Activated naive CD8-positive, alpha-beta T cell treated with anti-CD3 and anti-CD28 coated beads, Interleukin-2, amount 10 ng/mL, durations not matched to agents 7 days and 5 days (primary cell): ENCODE results near the gene LRRK1. TPM values are rescaled to one million over a fixed set of nuclear protein-coding genes. Genes with fewer than 3 reads are reported as not detected.

Experiments used
- ATAC-seq: fragments of 150-1000 bp; cut with Tn5 transposase; one replicate; pipeline ENCODE4 v1.10.0; 2021; ENCODE audit warnings: low read depth, moderate library complexity
- POLR2A ChIA-PET: fragments of 350-600 bp; sonication (Branson Sonifier 250); formaldehyde crosslinking; loops from one replicate; lab custom pipeline; 2021; ENCODE audit warnings: antibody characterized with exemption; lab: Charles Lee
- DNase-seq: peaks from one replicate; pipeline ENCODE4 v3.0.0; 2021
- H3K27ac Mint-ChIP-seq: one replicate; pipeline ENCODE4 v1.8.0; 2022; ENCODE audit warnings: mild to moderate bottlenecking, mixed read lengths
- H3K27me3 Mint-ChIP-seq: one replicate; pipeline ENCODE4 v1.8.0; 2022; ENCODE audit warnings: mild to moderate bottlenecking, moderate library complexity, mixed read lengths
- H3K36me3 Mint-ChIP-seq: one replicate; pipeline ENCODE4 v1.8.0; 2021; ENCODE audit warnings: mild to moderate bottlenecking, mixed read lengths
- H3K4me1 Mint-ChIP-seq: one replicate; pipeline ENCODE4 v1.8.0; 2021; ENCODE audit warnings: mixed read lengths
- H3K4me3 Mint-ChIP-seq: one replicate; pipeline ENCODE4 v1.8.0; 2022; ENCODE audit warnings: mild to moderate bottlenecking, moderate library complexity, mixed read lengths
- H3K9me3 Mint-ChIP-seq: one replicate; pipeline ENCODE4 v1.8.0; 2021; ENCODE audit warnings: mixed read lengths
- total RNA-seq, 2 experiments: library from RNA; stranded (reverse); gene quantifications; one replicate each; pipeline ENCODE4 v1.2.3, GENCODE V29; 2021

The LRRK1 gene
- total RNA-seq, 2 experiments from 2014 or later = 0.48 to 0.97 TPM

- POLR2A ChIA-PET = no interaction called here
- no peak for DNase-seq
Observed at GRCh38 chr15:100926258-100926657, 7.1 kb downstream of the LRRK1 start.

GRCh38 chr15:100926971-100927756 lies 8.0 kb downstream of the LRRK1 start:
- DNase-seq (no peak), ATAC-seq (no peak)
- no peak overlapping the region for H3K4me3 Mint-ChIP-seq
- POLR2A ChIA-PET = no interaction called here
- H3K27ac Mint-ChIP-seq = no peak overlapping the region
- H3K9me3 Mint-ChIP-seq = no peaks in the 10 kb centered on the region
- H3K36me3 Mint-ChIP-seq = no peaks in the 10 kb centered on the region
- H3K27me3 Mint-ChIP-seq = peaks cover 20% of the 10 kb centered on the region
- peaks cover 7% of the 10 kb centered on the region for H3K4me1 Mint-ChIP-seq

More at GRCh38 chr15:100926258-100926657, 7.1 kb downstream of the LRRK1 start:
- H3K9me3 Mint-ChIP-seq = no peaks in the 10 kb centered on the region
- H3K4me3 Mint-ChIP-seq = no peak overlapping the region
- no peak overlapping the region for H3K27ac Mint-ChIP-seq
- H3K27me3 Mint-ChIP-seq = peaks cover 29% of the 10 kb centered on the region
- H3K36me3 Mint-ChIP-seq = no peaks in the 10 kb centered on the region
- H3K4me1 Mint-ChIP-seq = peaks cover 7% of the 10 kb centered on the region
- no peak for ATAC-seq

GRCh38 chr15:100928632-100929280 lies 9.6 kb downstream of the LRRK1 start:
- H3K27ac Mint-ChIP-seq = no peak overlapping the region
- POLR2A ChIA-PET = no interaction called here
- DNase-seq = no peak
- H3K9me3 Mint-ChIP-seq = no peaks in the 10 kb centered on the region
- peaks cover 10% of the 10 kb centered on the region for H3K27me3 Mint-ChIP-seq
- no peak overlapping the region for H3K4me3 Mint-ChIP-seq
- H3K36me3 Mint-ChIP-seq = no peaks in the 10 kb centered on the region
- H3K4me1 Mint-ChIP-seq = no peaks in the 10 kb centered on the region
- ATAC-seq = no peak

- no peak overlapping the region for H3K4me3 Mint-ChIP-seq
- peaks cover 4% of the 10 kb centered on the region for H3K27me3 Mint-ChIP-seq
- no peak overlapping the region for H3K27ac Mint-ChIP-seq
- H3K9me3 Mint-ChIP-seq = no peaks in the 10 kb centered on the region
- H3K36me3 Mint-ChIP-seq = no peaks in the 10 kb centered on the region
- ATAC-seq (no peak), DNase-seq (no peak)
- POLR2A ChIA-PET = no interaction called here
- no peaks in the 10 kb centered on the region for H3K4me1 Mint-ChIP-seq
Observed at GRCh38 chr15:100929641-100930042, 10.5 kb downstream of the LRRK1 start.

GRCh38 chr15:100930306-100930848 lies 11.2 kb downstream of the LRRK1 start:
- POLR2A ChIA-PET = no interaction called here
- peaks cover 5% of the 10 kb centered on the region for H3K27me3 Mint-ChIP-seq
- DNase-seq (no peak), ATAC-seq (no peak)
- H3K9me3 Mint-ChIP-seq = no peaks in the 10 kb centered on the region
- no peaks in the 10 kb centered on the region for H3K36me3 Mint-ChIP-seq
- no peak overlapping the region for H3K27ac Mint-ChIP-seq
- H3K4me3 Mint-ChIP-seq = no peak overlapping the region
- H3K4me1 Mint-ChIP-seq = no peaks in the 10 kb centered on the region

- Mint-ChIP-seq H3K36me3 (no peaks in the 10 kb centered on the region), H3K4me1 (no peaks in the 10 kb centered on the region), H3K4me3 (no peak overlapping the region), H3K27ac (no peak overlapping the region), H3K9me3 (no peaks in the 10 kb centered on the region), H3K27me3 (peaks cover 9% of the 10 kb centered on the region)
- no peak for DNase-seq
- no peak for ATAC-seq
- POLR2A ChIA-PET = no interaction called here
Observed at GRCh38 chr15:100931143-100931890, 12.2 kb downstream of the LRRK1 start.

- peaks cover 9% of the 10 kb centered on the region for H3K27me3 Mint-ChIP-seq
- no peaks in the 10 kb centered on the region for H3K36me3 Mint-ChIP-seq
- POLR2A ChIA-PET = interaction anchor here (0.6 kb wide), 1 partner anchor 9 kb away, joined by 5 read pairs; no protein-coding TSS in a partner anchor
- H3K9me3 Mint-ChIP-seq = no peaks in the 10 kb centered on the region
- H3K4me3 Mint-ChIP-seq = no peak overlapping the region
- no peaks in the 10 kb centered on the region for H3K4me1 Mint-ChIP-seq
- ATAC-seq (no peak), DNase-seq (no peak)
- no peak overlapping the region for H3K27ac Mint-ChIP-seq
Observed at GRCh38 chr15:100932676-100933348, 13.7 kb downstream of the LRRK1 start.

GRCh38 chr15:100934166-100934565 lies 15.0 kb downstream of the LRRK1 start:
- Mint-ChIP-seq H3K4me3 (no peak overlapping the region), H3K9me3 (no peaks in the 10 kb centered on the region), H3K4me1 (no peaks in the 10 kb centered on the region), H3K36me3 (no peaks in the 10 kb centered on the region), H3K27me3 (peaks cover 9% of the 10 kb centered on the region), H3K27ac (no peak overlapping the region)
- DNase-seq (no peak), ATAC-seq (no peak)
- POLR2A ChIA-PET = no interaction called here

- POLR2A ChIA-PET = no interaction called here
- no peak for ATAC-seq
- Mint-ChIP-seq H3K27ac (no peak overlapping the region), H3K9me3 (no peaks in the 10 kb centered on the region), H3K36me3 (no peaks in the 10 kb centered on the region), H3K27me3 (peaks cover 9% of the 10 kb centered on the region), H3K4me1 (no peaks in the 10 kb centered on the region), H3K4me3 (no peak overlapping the region)
- DNase-seq = no peak
Observed at GRCh38 chr15:100934726-100935125, 15.6 kb downstream of the LRRK1 start.

GRCh38 chr15:100937171-100937570 lies 18.0 kb downstream of the LRRK1 start:
- H3K4me1 Mint-ChIP-seq = no peaks in the 10 kb centered on the region
- H3K4me3 Mint-ChIP-seq = no peak overlapping the region
- no peaks in the 10 kb centered on the region for H3K9me3 Mint-ChIP-seq
- POLR2A ChIA-PET = no interaction called here
- no peaks in the 10 kb centered on the region for H3K36me3 Mint-ChIP-seq
- no peak for DNase-seq
- ATAC-seq = no peak
- H3K27me3 Mint-ChIP-seq = peaks cover 11% of the 10 kb centered on the region
- H3K27ac Mint-ChIP-seq = no peak overlapping the region

GRCh38 chr15:100939791-100940190 lies 20.6 kb downstream of the LRRK1 start:
- H3K36me3 Mint-ChIP-seq = no peaks in the 10 kb centered on the region
- H3K4me1 Mint-ChIP-seq = no peaks in the 10 kb centered on the region
- no peak overlapping the region for H3K27ac Mint-ChIP-seq
- H3K4me3 Mint-ChIP-seq = no peak overlapping the region
- no peaks in the 10 kb centered on the region for H3K9me3 Mint-ChIP-seq
- POLR2A ChIA-PET = no interaction called here
- peaks cover 8% of the 10 kb centered on the region for H3K27me3 Mint-ChIP-seq
- DNase-seq (no peak), ATAC-seq (no peak)

GRCh38 chr15:100940767-100941379 lies 21.7 kb downstream of the LRRK1 start:
- H3K27ac Mint-ChIP-seq = no peak overlapping the region
- POLR2A ChIA-PET = no interaction called here
- H3K4me3 Mint-ChIP-seq = no peak overlapping the region
- no peaks in the 10 kb centered on the region for H3K36me3 Mint-ChIP-seq
- peaks cover 3% of the 10 kb centered on the region for H3K27me3 Mint-ChIP-seq
- no peaks in the 10 kb centered on the region for H3K9me3 Mint-ChIP-seq
- DNase-seq (no peak), ATAC-seq (no peak)
- no peaks in the 10 kb centered on the region for H3K4me1 Mint-ChIP-seq

- H3K4me1 Mint-ChIP-seq = no peaks in the 10 kb centered on the region
- no peaks in the 10 kb centered on the region for H3K9me3 Mint-ChIP-seq
- POLR2A ChIA-PET = no interaction called here
- DNase-seq (no peak), ATAC-seq (no peak)
- no peak overlapping the region for H3K4me3 Mint-ChIP-seq
- no peaks in the 10 kb centered on the region for H3K36me3 Mint-ChIP-seq
- H3K27ac Mint-ChIP-seq = no peak overlapping the region
- H3K27me3 Mint-ChIP-seq = peaks cover 3% of the 10 kb centered on the region
Observed at GRCh38 chr15:100941536-100941935, 22.4 kb downstream of the LRRK1 start.
